ENCODE measurements around the gene DOC2B. TPM values are rescaled to one million over a fixed set of nuclear protein-coding genes. Genes with fewer than 3 reads are reported as not detected.

Gene DOC2B
- total and polyA plus RNA-seq, 9 of the 15 experiments (the other 6 are each of a cell fraction or from before 2014, with no cell fraction given): 0.02 TPM; not detected in 8

GRCh38 chr17:193426-193810 lies 12.0 kb upstream of the DOC2B start:
- H3K4me2 ChIP-seq (ENCODE audit: insufficient read depth, low read length): no peak overlapping the region
- DNase-seq (ENCODE audit: extremely low read depth in 1 of 4, low spot score in 3 of 4) (no peak), FAIRE-seq (no peak), ATAC-seq (no peak)
- H3K9me1 ChIP-seq (ENCODE audit: control insufficient read depth, insufficient read depth, low read length): no peaks in the 10 kb centered on the region
- H3K79me2 ChIP-seq (ENCODE audit: control insufficient read depth, insufficient read depth, low read length): no peaks in the 10 kb centered on the region
- H3K4me1 ChIP-seq (replicated peaks in 1 of 2; ENCODE audit: control insufficient read depth in 2 of 2, insufficient read depth in 2 of 2, low read length in 2 of 2): no peaks in the 10 kb centered on the region
- in situ Hi-C loops (cut with MboI) (no loop called here), intact Hi-C loops (cut with micrococcal nuclease) (no loop called here)
- 0% methylated on average over 3 of the region's 8 CpGs for WGBS (ENCODE audit: insufficient coverage, low coverage, missing lambda C conversion rate)
- no TSS peak for BruUV-seq (replicated peaks)
- H3K4me3 ChIP-seq: no peak overlapping the region
- no peaks in the 10 kb centered on the region for H3K36me3 ChIP-seq (ENCODE audit: control insufficient read depth, insufficient read depth, low read length)
- ChIA-PET CTCF (ENCODE audit: low intra/inter-chr PET ratio) (no interaction called here), POLR2A (no interaction called here)
- H3K9me3 ChIP-seq (replicated peaks; ENCODE audit: control insufficient read depth, insufficient read depth, low read depth, low read length): no peaks in the 10 kb centered on the region
- no peak overlapping the region for H2AFZ ChIP-seq (ENCODE audit: low read depth, low read length)
- no peak overlapping the region for H3K9ac ChIP-seq (ENCODE audit: insufficient read depth in 1 of 2, low read depth in 2 of 2, low read length in 2 of 2)
- H3K27ac ChIP-seq (ENCODE audit: extremely low read depth, low read depth, low read length): no peak overlapping the region
- H3K27me3 ChIP-seq (ENCODE audit: control insufficient read depth in 2 of 2, insufficient read depth in 2 of 2, low read length in 2 of 2): peaks cover 0 to 13% of the 10 kb centered on the region in 2 experiments; a peak in 2 of 5 replicates
- no peaks in the 10 kb centered on the region for H4K20me1 ChIP-seq (replicated peaks; ENCODE audit: control insufficient read depth, insufficient read depth, low read length)
- TF ChIP-seq, protein P1, sequence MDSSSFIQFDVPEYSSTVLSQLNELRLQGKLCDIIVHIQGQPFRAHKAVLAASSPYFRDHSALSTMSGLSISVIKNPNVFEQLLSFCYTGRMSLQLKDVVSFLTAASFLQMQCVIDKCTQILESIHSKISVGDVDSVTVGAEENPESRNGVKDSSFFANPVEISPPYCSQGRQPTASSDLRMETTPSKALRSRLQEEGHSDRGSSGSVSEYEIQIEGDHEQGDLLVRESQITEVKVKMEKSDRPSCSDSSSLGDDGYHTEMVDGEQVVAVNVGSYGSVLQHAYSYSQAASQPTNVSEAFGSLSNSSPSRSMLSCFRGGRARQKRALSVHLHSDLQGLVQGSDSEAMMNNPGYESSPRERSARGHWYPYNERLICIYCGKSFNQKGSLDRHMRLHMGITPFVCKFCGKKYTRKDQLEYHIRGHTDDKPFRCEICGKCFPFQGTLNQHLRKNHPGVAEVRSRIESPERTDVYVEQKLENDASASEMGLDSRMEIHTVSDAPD (CRISPR knock-in tag; IDR thresholded peaks at IDR 0.05): no peak
- no peak for TF ChIP-seq ZNF146 (CRISPR knock-in tag; IDR thresholded peaks at IDR 0.05; ENCODE audit: unreplicated experiment)
- no peak for TF ChIP-seq HIVEP1 (CRISPR knock-in tag; IDR thresholded peaks at IDR 0.05)
- no peak for TF ChIP-seq ZNF3 (CRISPR knock-in tag; IDR thresholded peaks at IDR 0.05)
- no peak for TF ChIP-seq IRF2 (CRISPR knock-in tag; IDR thresholded peaks at IDR 0.05)
- TF ChIP-seq NCOA6 (IDR thresholded peaks at IDR 0.05): no peak
- no peak for TF ChIP-seq XRCC5 (IDR thresholded peaks at IDR 0.05; ENCODE audit: low read depth, low read length)
- TF ChIP-seq ZNF561 (CRISPR knock-in tag; conservative IDR thresholded peaks at IDR 0.05): no peak
- TF ChIP-seq POLR2A (conservative IDR thresholded peaks at IDR 0.05): no peak
- TF ChIP-seq SIRT6 (IDR thresholded peaks at IDR 0.05; ENCODE audit: low read depth, low read length): no peak
- no peak for TF ChIP-seq CUX1 (CRISPR knock-in tag; IDR thresholded peaks at IDR 0.05)
- TF ChIP-seq NEUROD1 (IDR thresholded peaks at IDR 0.05; ENCODE audit: borderline replicate concordance, low read depth, low read length, partially characterized antibody): no peak
- no peak for TF ChIP-seq ATF7 (IDR thresholded peaks at IDR 0.05)
- no peak for TF ChIP-seq TSC22D4 (tag; IDR thresholded peaks at IDR 0.05)
- no peak for TF ChIP-seq MAFK (IDR thresholded peaks at IDR 0.05; ENCODE audit: low read length)
- TF ChIP-seq ZBTB5 (IDR thresholded peaks at IDR 0.05): no peak
- no peak for TF ChIP-seq CREM (IDR thresholded peaks at IDR 0.05; ENCODE audit: low read depth)
- no peak for TF ChIP-seq POLR2G (IDR thresholded peaks at IDR 0.05; ENCODE audit: low read depth, low read length)
